Measurements from ENCODE around the gene NBEA.
"Not testable (repeated sequence)": the region's sequence is repeated elsewhere in the genome, so short reads cannot be mapped to it uniquely, and the experiment has no call there.

Gene NBEA

GRCh38 chr13:34964558-34964957 lies 22.5 kb downstream of the NBEA start:
- DNase-seq, result no peak

- no peak for DNase-seq
Measured at GRCh38 chr13:34967851-34968562, 25.9 kb downstream of the NBEA start.

GRCh38 chr13:34969539-34969938 lies 27.5 kb downstream of the NBEA start:
- DNase-seq, result not testable (repeated sequence)

- DNase-seq, result no peak
Measured at GRCh38 chr13:34970961-34971360, 28.9 kb downstream of the NBEA start.

GRCh38 chr13:34971473-34971872 lies 29.4 kb downstream of the NBEA start:
- DNase-seq, result no peak

GRCh38 chr13:34985199-34985598 lies 43.1 kb downstream of the NBEA start:
- not testable (repeated sequence) for DNase-seq

- DNase-seq, result no peak
Measured at GRCh38 chr13:34988330-34988791, 46.3 kb downstream of the NBEA start.

- no peak for DNase-seq
Measured at GRCh38 chr13:34990399-34991214, 48.5 kb downstream of the NBEA start.

GRCh38 chr13:34993470-34993869 lies 51.4 kb downstream of the NBEA start:
- DNase-seq, result no peak

GRCh38 chr13:35003734-35004133 lies 61.7 kb downstream of the NBEA start:
- not testable (repeated sequence) for DNase-seq

- no peak for DNase-seq
Measured at GRCh38 chr13:35005051-35005450, 63.0 kb downstream of the NBEA start.

GRCh38 chr13:35014606-35015213 lies 72.6 kb downstream of the NBEA start:
- DNase-seq, result no peak

- DNase-seq, result no peak
Measured at GRCh38 chr13:35016362-35017112, 74.5 kb downstream of the NBEA start.

GRCh38 chr13:35025314-35025713 lies 83.2 kb downstream of the NBEA start:
- DNase-seq, result no peak

GRCh38 chr13:35028338-35028867 lies 86.3 kb downstream of the NBEA start:
- DNase-seq, result no peak

GRCh38 chr13:35039012-35039411 lies 96.9 kb downstream of the NBEA start:
- no peak for DNase-seq

GRCh38 chr13:35046587-35046986 lies 104.5 kb downstream of the NBEA start:
- no peak for DNase-seq

- DNase-seq, result no peak
Measured at GRCh38 chr13:35055705-35056104, 113.6 kb downstream of the NBEA start.

GRCh38 chr13:35057858-35058257 lies 115.8 kb downstream of the NBEA start:
- no peak for DNase-seq

- not testable (repeated sequence) for DNase-seq
Measured at GRCh38 chr13:35058585-35058984, 116.5 kb downstream of the NBEA start.

- DNase-seq, result no peak
Measured at GRCh38 chr13:35086667-35087066, 144.6 kb downstream of the NBEA start.

GRCh38 chr13:35092251-35092650 lies 150.2 kb downstream of the NBEA start:
- DNase-seq, result no peak

- no peak for DNase-seq
Measured at GRCh38 chr13:35092751-35093150, 150.7 kb downstream of the NBEA start.
